ENCODE measurements around the gene HSF5.

HSF5 gene

GRCh38 chr17:58455491-58455890 is 32.7 kb downstream of the HSF5 start:
- H2AK5ac ChIP-seq (ENCODE audit: low read length), result no peak overlapping the region
- no peak overlapping the region for H2BK120ac ChIP-seq (ENCODE audit: insufficient read depth, low read length, poor library complexity)
- H3K79me1 ChIP-seq (ENCODE audit: low read length), result no peaks in the 10 kb centered on the region
- no peak overlapping the region for H3K14ac ChIP-seq (ENCODE audit: low read length)
- no peaks in the 10 kb centered on the region for H3K36me3 ChIP-seq (ENCODE audit: control insufficient read depth in 1 of 2, insufficient read depth in 2 of 2, low read length in 2 of 2)
- no peak overlapping the region for H3K4ac ChIP-seq (ENCODE audit: low read depth, low read length)
- no peaks in the 10 kb centered on the region for H3K9me3 ChIP-seq (ENCODE audit: insufficient read depth, low read depth, low read length)
- no peak overlapping the region for H4K12ac ChIP-seq (ENCODE audit: low read depth, low read length)
- DNase-seq, result no peak
- no peak overlapping the region for H3K4me3 ChIP-seq (ENCODE audit: low read depth, low read length)
- H3K27me3 ChIP-seq (ENCODE audit: insufficient read depth, low read length), result no peaks in the 10 kb centered on the region
- H3K9ac ChIP-seq (ENCODE audit: low read length), result no peak overlapping the region
- H3K23ac ChIP-seq (ENCODE audit: low read length), result no peak overlapping the region
- H4K91ac ChIP-seq (ENCODE audit: low read depth, low read length), result no peak overlapping the region
- no peak overlapping the region for H2AFZ ChIP-seq (ENCODE audit: insufficient read depth, low read length, poor library complexity)
- no peak overlapping the region for H3K27ac ChIP-seq (ENCODE audit: low read depth, low read length)
- H2BK5ac ChIP-seq (ENCODE audit: low read depth, low read length, poor library complexity), result no peak overlapping the region
- no peak overlapping the region for H3K4me2 ChIP-seq (ENCODE audit: low read length)
- no peaks in the 10 kb centered on the region for H3K4me1 ChIP-seq (ENCODE audit: control insufficient read depth in 1 of 2, insufficient read depth in 2 of 2, low read length in 2 of 2)
- no peak overlapping the region for H4K8ac ChIP-seq (ENCODE audit: low read depth, low read length)
- H3K79me2 ChIP-seq (ENCODE audit: control insufficient read depth, insufficient read depth, low read length, poor library complexity), result no peaks in the 10 kb centered on the region
- H2BK12ac ChIP-seq (ENCODE audit: low read length), result no peak overlapping the region
- no peak overlapping the region for H3K18ac ChIP-seq (ENCODE audit: low read length)

GRCh38 chr17:58452738-58453137 is 35.5 kb downstream of the HSF5 start:
- no peak overlapping the region for H3K18ac ChIP-seq (ENCODE audit: low read length)
- H2AK5ac ChIP-seq (ENCODE audit: low read length), result no peak overlapping the region
- H3K79me2 ChIP-seq (ENCODE audit: control insufficient read depth, insufficient read depth, low read length, poor library complexity), result no peaks in the 10 kb centered on the region
- H3K4me3 ChIP-seq (ENCODE audit: low read depth, low read length), result no peak overlapping the region
- H4K8ac ChIP-seq (ENCODE audit: low read depth, low read length), result no peak overlapping the region
- H3K14ac ChIP-seq (ENCODE audit: low read length), result no peak overlapping the region
- no peaks in the 10 kb centered on the region for H3K27me3 ChIP-seq (ENCODE audit: insufficient read depth, low read length)
- no peak overlapping the region for H2AFZ ChIP-seq (ENCODE audit: insufficient read depth, low read length, poor library complexity)
- H3K79me1 ChIP-seq (ENCODE audit: low read length), result no peaks in the 10 kb centered on the region
- H3K4me2 ChIP-seq (ENCODE audit: low read length), result no peak overlapping the region
- H4K91ac ChIP-seq (ENCODE audit: low read depth, low read length), result no peak overlapping the region
- peak in 1 of 2 donors; percentile 3 for DNase-seq
- H3K9me3 ChIP-seq (ENCODE audit: insufficient read depth, low read depth, low read length), result no peaks in the 10 kb centered on the region
- WGBS (ENCODE audit: extremely low coverage, insufficient coverage, insufficient read length), result no CpG with 5 or more reads among the region's 1 CpG
- no peaks in the 10 kb centered on the region for H3K36me3 ChIP-seq (ENCODE audit: control insufficient read depth in 1 of 2, insufficient read depth in 2 of 2, low read length in 2 of 2)
- no peak overlapping the region for H3K4ac ChIP-seq (ENCODE audit: low read depth, low read length)
- H3K9ac ChIP-seq (ENCODE audit: low read length), result no peak overlapping the region
- no peak overlapping the region for H4K12ac ChIP-seq (ENCODE audit: low read depth, low read length)
- no peak overlapping the region for H2BK12ac ChIP-seq (ENCODE audit: low read length)
- H3K27ac ChIP-seq (ENCODE audit: low read depth, low read length), result no peak overlapping the region
- no peak overlapping the region for H2BK120ac ChIP-seq (ENCODE audit: insufficient read depth, low read length, poor library complexity)
- H3K4me1 ChIP-seq (ENCODE audit: control insufficient read depth in 1 of 2, insufficient read depth in 2 of 2, low read length in 2 of 2), result no peaks in the 10 kb centered on the region
- H2BK5ac ChIP-seq (ENCODE audit: low read depth, low read length, poor library complexity), result no peak overlapping the region
- no peak overlapping the region for H3K23ac ChIP-seq (ENCODE audit: low read length)

GRCh38 chr17:58447039-58447975 is 40.9 kb downstream of the HSF5 start:
- H2BK12ac ChIP-seq (ENCODE audit: low read length), result no peak overlapping the region
- H2BK5ac ChIP-seq (ENCODE audit: low read depth, low read length, poor library complexity), result no peak overlapping the region
- no peaks in the 10 kb centered on the region for H3K4me1 ChIP-seq (ENCODE audit: control insufficient read depth in 1 of 2, insufficient read depth in 2 of 2, low read length in 2 of 2)
- no peak overlapping the region for H4K91ac ChIP-seq (ENCODE audit: low read depth, low read length)
- DNase-seq, result peak; percentile 82 to 91
- H3K14ac ChIP-seq (ENCODE audit: low read length), result no peak overlapping the region
- no peaks in the 10 kb centered on the region for H3K27me3 ChIP-seq (ENCODE audit: insufficient read depth, low read length)
- H2AFZ ChIP-seq (ENCODE audit: insufficient read depth, low read length, poor library complexity), result no peak overlapping the region
- no peaks in the 10 kb centered on the region for H3K36me3 ChIP-seq (ENCODE audit: control insufficient read depth in 1 of 2, insufficient read depth in 2 of 2, low read length in 2 of 2)
- H3K4me3 ChIP-seq (ENCODE audit: low read depth, low read length), result no peak overlapping the region
- H3K18ac ChIP-seq (ENCODE audit: low read length), result no peak overlapping the region
- no peak overlapping the region for H4K8ac ChIP-seq (ENCODE audit: low read depth, low read length)
- H3K23ac ChIP-seq (ENCODE audit: low read length), result no peak overlapping the region
- H3K79me1 ChIP-seq (ENCODE audit: low read length), result no peaks in the 10 kb centered on the region
- H2BK120ac ChIP-seq (ENCODE audit: insufficient read depth, low read length, poor library complexity), result no peak overlapping the region
- H4K12ac ChIP-seq (ENCODE audit: low read depth, low read length), result no peak overlapping the region
- H2AK5ac ChIP-seq (ENCODE audit: low read length), result no peak overlapping the region
- H3K9me3 ChIP-seq (ENCODE audit: insufficient read depth, low read depth, low read length), result no peaks in the 10 kb centered on the region
- H3K27ac ChIP-seq (ENCODE audit: low read depth, low read length), result no peak overlapping the region
- no peaks in the 10 kb centered on the region for H3K79me2 ChIP-seq (ENCODE audit: control insufficient read depth, insufficient read depth, low read length, poor library complexity)
- no peak overlapping the region for H3K4ac ChIP-seq (ENCODE audit: low read depth, low read length)
- H3K4me2 ChIP-seq (ENCODE audit: low read length), result no peak overlapping the region
- WGBS (ENCODE audit: extremely low coverage, insufficient coverage, insufficient read length), result no CpG with 5 or more reads among the region's 9 CpGs
- no peak overlapping the region for H3K9ac ChIP-seq (ENCODE audit: low read length)

- H4K12ac ChIP-seq (ENCODE audit: low read depth, low read length), result no peak overlapping the region
Measured at GRCh38 chr17:58446086-58446485, 42.1 kb downstream of the HSF5 start.

More at GRCh38 chr17:58446086-58446485, 42.1 kb downstream of the HSF5 start:
- Histone ChIP-seq H3K18ac (ENCODE audit: low read length) (no peak overlapping the region), H3K4me3 (ENCODE audit: low read depth, low read length) (no peak overlapping the region), H2BK12ac (ENCODE audit: low read length) (no peak overlapping the region), H3K14ac (ENCODE audit: low read length) (no peak overlapping the region), H3K27ac (ENCODE audit: low read depth, low read length) (no peak overlapping the region), H3K4me1 (ENCODE audit: control insufficient read depth in 1 of 2, insufficient read depth in 2 of 2, low read length in 2 of 2) (no peaks in the 10 kb centered on the region), H4K8ac (ENCODE audit: low read depth, low read length) (no peak overlapping the region), H3K9ac (ENCODE audit: low read length) (no peak overlapping the region), H2BK5ac (ENCODE audit: low read depth, low read length, poor library complexity) (no peak overlapping the region), H3K23ac (ENCODE audit: low read length) (no peak overlapping the region), H3K36me3 (ENCODE audit: control insufficient read depth in 1 of 2, insufficient read depth in 2 of 2, low read length in 2 of 2) (no peaks in the 10 kb centered on the region), H3K9me3 (ENCODE audit: insufficient read depth, low read depth, low read length) (no peaks in the 10 kb centered on the region), H2BK120ac (ENCODE audit: insufficient read depth, low read length, poor library complexity) (no peak overlapping the region), H3K79me2 (ENCODE audit: control insufficient read depth, insufficient read depth, low read length, poor library complexity) (no peaks in the 10 kb centered on the region), H3K4me2 (ENCODE audit: low read length) (no peak overlapping the region), H3K4ac (ENCODE audit: low read depth, low read length) (no peak overlapping the region), H2AK5ac (ENCODE audit: low read length) (no peak overlapping the region), H2AFZ (ENCODE audit: insufficient read depth, low read length, poor library complexity) (no peak overlapping the region), H3K27me3 (ENCODE audit: insufficient read depth, low read length) (no peaks in the 10 kb centered on the region), H4K91ac (ENCODE audit: low read depth, low read length) (no peak overlapping the region), H3K79me1 (ENCODE audit: low read length) (no peaks in the 10 kb centered on the region)
- no CpG with 5 or more reads among the region's 6 CpGs for WGBS (ENCODE audit: extremely low coverage, insufficient coverage, insufficient read length)
- DNase-seq, result no peak

All from trophoblast cell (in vitro differentiated cells and primary cell).